K562 (cell line): ENCODE measurements around the gene OR10G4.

Experiments used
- FOXJ3 ChIP-seq: sonication (generic); formaldehyde crosslinking; IDR thresholded peaks from 2 replicates; pipeline ENCODE4 v1.4.0; 2020; ENCODE audit warnings: mild to moderate bottlenecking, missing genetic modification reagents
- NFRKB ChIP-seq: fragments of 450-650 bp; IDR thresholded peaks from 2 replicates; pipeline ENCODE4 v1.6.1; 2016; ENCODE audit warnings: low read depth
- PCBP1 ChIP-seq: fragments of 200-400 bp; formaldehyde crosslinking; IDR thresholded peaks from 2 replicates; pipeline ENCODE4 v1.6.1; 2018; ENCODE audit warnings: mild to moderate bottlenecking, low read depth, low read length; ENCODE audit not compliant: poor library complexity, severe bottlenecking

DNA sequence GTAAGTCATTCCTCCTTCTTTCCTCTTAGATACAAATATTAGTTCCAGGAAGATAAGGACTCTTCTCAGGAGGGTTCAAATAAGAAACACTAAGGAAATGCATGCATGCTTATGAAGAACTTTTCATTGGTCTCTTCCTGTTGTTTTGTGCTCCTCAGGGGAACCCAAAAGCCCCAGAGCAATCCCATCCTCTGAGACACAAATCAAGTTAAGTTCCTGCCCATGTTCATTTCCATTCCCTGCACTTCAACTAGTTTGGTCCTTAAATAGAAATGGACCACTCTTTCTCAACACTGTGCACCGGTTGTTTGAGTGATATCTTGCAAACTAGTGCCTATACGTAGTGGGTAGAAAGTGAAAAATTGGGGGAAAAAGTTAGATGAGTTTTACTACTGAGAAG is at the start of gene OR10G4:
- no peak for TF ChIP-seq FOXJ3 (CRISPR knock-in tag)
- no peak for TF ChIP-seq PCBP1
- TF ChIP-seq NFRKB, result no peak
